ENCODE data around the gene CCNJL.
"Not testable (repeated sequence)": the region's sequence is repeated elsewhere in the genome, so short reads cannot be mapped to it uniquely, and the experiment has no call there.

CCNJL gene

GRCh38 chr5:160349249-160349934 lies 37.0 kb upstream of the CCNJL start:
- TF ChIP-seq CTCF (IDR thresholded peaks at IDR 0.05; ENCODE audit: low read depth, low read length): no peak
- no peak for DNase-seq (ENCODE audit: low read depth, low spot score)
- in situ Hi-C loops (cut with HindIII; ENCODE audit: low sequenced_read_pairs): no loop called here
- no peak overlapping the region for H3K4me3 ChIP-seq (ENCODE audit: low read depth, low read length)

GRCh38 chr5:160348080-160348479 lies 35.7 kb upstream of the CCNJL start:
- no peak for TF ChIP-seq CTCF (IDR thresholded peaks at IDR 0.05; ENCODE audit: low read depth, low read length)
- in situ Hi-C loops (cut with HindIII; ENCODE audit: low sequenced_read_pairs): no loop called here
- no peak for DNase-seq (ENCODE audit: low read depth, low spot score)
- H3K4me3 ChIP-seq (ENCODE audit: low read depth, low read length): no peak overlapping the region

- in situ Hi-C loops (cut with HindIII; ENCODE audit: low sequenced_read_pairs): no loop called here
- TF ChIP-seq CTCF (IDR thresholded peaks at IDR 0.05; ENCODE audit: low read depth, low read length): no peak
- no peak for DNase-seq (ENCODE audit: low read depth, low spot score)
- H3K4me3 ChIP-seq (ENCODE audit: low read depth, low read length): no peak overlapping the region
These were observed 35.1 kb upstream of the CCNJL start for GRCh38 chr5:160347448-160347847.

GRCh38 chr5:160342413-160342941 lies 30.1 kb upstream of the CCNJL start:
- no peak for TF ChIP-seq CTCF (IDR thresholded peaks at IDR 0.05; ENCODE audit: low read depth, low read length)
- in situ Hi-C loops (cut with HindIII; ENCODE audit: low sequenced_read_pairs): no loop called here
- no peak overlapping the region for H3K4me3 ChIP-seq (ENCODE audit: low read depth, low read length)
- peak; percentile 44 for DNase-seq (ENCODE audit: low read depth, low spot score)

- in situ Hi-C loops (cut with HindIII; ENCODE audit: low sequenced_read_pairs): no loop called here
- no peak for TF ChIP-seq CTCF (IDR thresholded peaks at IDR 0.05; ENCODE audit: low read depth, low read length)
- H3K4me3 ChIP-seq (ENCODE audit: low read depth, low read length): no peak overlapping the region
- DNase-seq (ENCODE audit: low read depth, low spot score): no peak
These were observed 29.0 kb upstream of the CCNJL start for GRCh38 chr5:160341309-160341870.

GRCh38 chr5:160340513-160340912 lies 28.1 kb upstream of the CCNJL start:
- DNase-seq (ENCODE audit: low read depth, low spot score); in situ Hi-C loops (cut with HindIII; ENCODE audit: low sequenced_read_pairs); H3K4me3 ChIP-seq (ENCODE audit: low read depth, low read length): not testable (repeated sequence)

- H3K4me3 ChIP-seq (ENCODE audit: low read depth, low read length): no peak overlapping the region
- no peak for TF ChIP-seq CTCF (IDR thresholded peaks at IDR 0.05; ENCODE audit: low read depth, low read length)
- DNase-seq (ENCODE audit: low read depth, low spot score): no peak
- in situ Hi-C loops (cut with HindIII; ENCODE audit: low sequenced_read_pairs): no loop called here
These were observed 27.2 kb upstream of the CCNJL start for GRCh38 chr5:160339406-160340130.

- in situ Hi-C loops (cut with HindIII; ENCODE audit: low sequenced_read_pairs); H3K4me3 ChIP-seq (ENCODE audit: low read depth, low read length); DNase-seq (ENCODE audit: low read depth, low spot score): not testable (repeated sequence)
These were observed 22.4 kb upstream of the CCNJL start for GRCh38 chr5:160334716-160335115.

All from astrocyte of the spinal cord (primary cell).